ENCODE data around the gene WBP2.
"Not testable (repeated sequence)": the region's sequence is repeated elsewhere in the genome, so short reads cannot be mapped to it uniquely, and the experiment has no call there.

The WBP2 gene

DNA sequence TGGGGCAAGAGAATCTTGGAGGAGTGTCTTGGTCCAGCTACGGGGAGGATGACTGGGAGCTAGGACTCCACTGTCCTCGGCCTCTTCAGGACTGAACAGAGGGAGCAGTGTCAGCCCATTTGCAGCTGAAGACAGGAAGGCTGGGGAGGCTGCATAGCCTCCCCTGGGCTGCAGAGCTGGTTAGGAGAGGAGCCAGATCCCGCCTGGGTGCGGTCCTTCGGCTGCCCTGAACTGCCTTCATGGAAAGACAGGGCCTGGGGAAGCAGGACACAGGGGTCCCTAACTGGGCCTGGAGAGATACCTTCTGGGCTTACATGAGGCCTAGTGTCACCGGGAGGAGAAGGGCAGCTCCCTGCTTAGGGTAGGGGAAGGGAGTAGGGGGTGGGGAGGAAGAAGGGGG is 37.6 kb downstream of the WBP2 start:
- Histone ChIP-seq H3K9me3 (ENCODE audit: control insufficient read depth, insufficient read depth, low read length) (no peaks in the 10 kb centered on the region), H3K27ac (ENCODE audit: low read depth, low read length) (no peak overlapping the region), H3K4me1 (ENCODE audit: control insufficient read depth, insufficient read depth, low read length) (no peaks in the 10 kb centered on the region), H3K9ac (ENCODE audit: low read depth, low read length) (no peak overlapping the region), H3K36me3 (ENCODE audit: control insufficient read depth, insufficient read depth, low read length) (peaks cover 94% of the 10 kb centered on the region), H3K4me3 (ENCODE audit: low read depth, low read length) (no peak overlapping the region), H3K27me3 (ENCODE audit: control insufficient read depth, insufficient read depth, low read length) (no peaks in the 10 kb centered on the region)

GRCh38 chr17:75816693-75817092 is 38.4 kb downstream of the WBP2 start:
- H3K9me3 ChIP-seq (ENCODE audit: control insufficient read depth, insufficient read depth, low read length), result no peaks in the 10 kb centered on the region
- no peak overlapping the region for H3K9ac ChIP-seq (ENCODE audit: low read depth, low read length)
- peaks cover 94% of the 10 kb centered on the region for H3K36me3 ChIP-seq (ENCODE audit: control insufficient read depth, insufficient read depth, low read length)
- no peaks in the 10 kb centered on the region for H3K27me3 ChIP-seq (ENCODE audit: control insufficient read depth, insufficient read depth, low read length)
- no peak overlapping the region for H3K4me3 ChIP-seq (ENCODE audit: low read depth, low read length)
- H3K4me1 ChIP-seq (ENCODE audit: control insufficient read depth, insufficient read depth, low read length), result no peaks in the 10 kb centered on the region
- no peak overlapping the region for H3K27ac ChIP-seq (ENCODE audit: low read depth, low read length)

DNA sequence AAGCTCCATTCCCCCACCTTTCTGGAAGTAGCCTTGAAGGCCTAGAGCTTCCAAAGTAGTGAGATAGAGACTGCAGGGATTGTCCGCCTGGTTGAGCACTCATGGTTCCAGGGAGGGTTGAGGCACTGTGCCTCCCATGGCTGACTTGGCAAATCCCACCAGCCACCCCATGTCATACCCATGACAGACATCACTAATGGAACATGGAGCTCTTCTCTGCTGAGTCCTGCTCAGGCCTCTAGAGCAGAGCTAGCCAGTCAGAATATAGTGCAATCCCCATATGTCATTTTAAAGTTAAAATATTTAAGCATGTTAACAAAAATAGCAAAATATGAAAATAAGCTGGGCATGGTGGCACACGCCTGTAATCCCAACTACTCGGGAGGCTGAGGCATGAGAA is 39.7 kb downstream of the WBP2 start:
- H3K4me1 ChIP-seq (ENCODE audit: control insufficient read depth, insufficient read depth, low read length), result no peaks in the 10 kb centered on the region
- H3K4me3 ChIP-seq (ENCODE audit: low read depth, low read length), result no peak overlapping the region
- peaks cover 94% of the 10 kb centered on the region for H3K36me3 ChIP-seq (ENCODE audit: control insufficient read depth, insufficient read depth, low read length)
- no peaks in the 10 kb centered on the region for H3K9me3 ChIP-seq (ENCODE audit: control insufficient read depth, insufficient read depth, low read length)
- no peaks in the 10 kb centered on the region for H3K27me3 ChIP-seq (ENCODE audit: control insufficient read depth, insufficient read depth, low read length)
- no peak overlapping the region for H3K9ac ChIP-seq (ENCODE audit: low read depth, low read length)
- H3K27ac ChIP-seq (ENCODE audit: low read depth, low read length), result no peak overlapping the region

GRCh38 chr17:75814900-75815373 is 40.2 kb downstream of the WBP2 start:
- no peak overlapping the region for H3K27ac ChIP-seq (ENCODE audit: low read depth, low read length)
- H3K4me1 ChIP-seq (ENCODE audit: control insufficient read depth, insufficient read depth, low read length), result no peaks in the 10 kb centered on the region
- H3K4me3 ChIP-seq (ENCODE audit: low read depth, low read length), result no peak overlapping the region
- no peak overlapping the region for H3K9ac ChIP-seq (ENCODE audit: low read depth, low read length)
- H3K36me3 ChIP-seq (ENCODE audit: control insufficient read depth, insufficient read depth, low read length), result peaks cover 94% of the 10 kb centered on the region
- H3K9me3 ChIP-seq (ENCODE audit: control insufficient read depth, insufficient read depth, low read length), result no peaks in the 10 kb centered on the region
- no peaks in the 10 kb centered on the region for H3K27me3 ChIP-seq (ENCODE audit: control insufficient read depth, insufficient read depth, low read length)

- no peaks in the 10 kb centered on the region for H3K9me3 ChIP-seq (ENCODE audit: control insufficient read depth, insufficient read depth, low read length)
- no peak overlapping the region for H3K9ac ChIP-seq (ENCODE audit: low read depth, low read length)
- H3K4me3 ChIP-seq (ENCODE audit: low read depth, low read length), result no peak overlapping the region
- no peaks in the 10 kb centered on the region for H3K4me1 ChIP-seq (ENCODE audit: control insufficient read depth, insufficient read depth, low read length)
- H3K27me3 ChIP-seq (ENCODE audit: control insufficient read depth, insufficient read depth, low read length), result no peaks in the 10 kb centered on the region
- no peak overlapping the region for H3K27ac ChIP-seq (ENCODE audit: low read depth, low read length)
- H3K36me3 ChIP-seq (ENCODE audit: control insufficient read depth, insufficient read depth, low read length), result peaks cover 92% of the 10 kb centered on the region
Observed at GRCh38 chr17:75814021-75814395, 41.1 kb downstream of the WBP2 start.

- Histone ChIP-seq H3K4me1 (ENCODE audit: control insufficient read depth, insufficient read depth, low read length) (no peaks in the 10 kb centered on the region), H3K4me3 (ENCODE audit: low read depth, low read length) (no peak overlapping the region), H3K27me3 (ENCODE audit: control insufficient read depth, insufficient read depth, low read length) (no peaks in the 10 kb centered on the region), H3K36me3 (ENCODE audit: control insufficient read depth, insufficient read depth, low read length) (peaks cover 85% of the 10 kb centered on the region), H3K9ac (ENCODE audit: low read depth, low read length) (no peak overlapping the region), H3K27ac (ENCODE audit: low read depth, low read length) (no peak overlapping the region), H3K9me3 (ENCODE audit: control insufficient read depth, insufficient read depth, low read length) (no peaks in the 10 kb centered on the region)
Observed at GRCh38 chr17:75813081-75814020, 41.8 kb downstream of the WBP2 start.

DNA sequence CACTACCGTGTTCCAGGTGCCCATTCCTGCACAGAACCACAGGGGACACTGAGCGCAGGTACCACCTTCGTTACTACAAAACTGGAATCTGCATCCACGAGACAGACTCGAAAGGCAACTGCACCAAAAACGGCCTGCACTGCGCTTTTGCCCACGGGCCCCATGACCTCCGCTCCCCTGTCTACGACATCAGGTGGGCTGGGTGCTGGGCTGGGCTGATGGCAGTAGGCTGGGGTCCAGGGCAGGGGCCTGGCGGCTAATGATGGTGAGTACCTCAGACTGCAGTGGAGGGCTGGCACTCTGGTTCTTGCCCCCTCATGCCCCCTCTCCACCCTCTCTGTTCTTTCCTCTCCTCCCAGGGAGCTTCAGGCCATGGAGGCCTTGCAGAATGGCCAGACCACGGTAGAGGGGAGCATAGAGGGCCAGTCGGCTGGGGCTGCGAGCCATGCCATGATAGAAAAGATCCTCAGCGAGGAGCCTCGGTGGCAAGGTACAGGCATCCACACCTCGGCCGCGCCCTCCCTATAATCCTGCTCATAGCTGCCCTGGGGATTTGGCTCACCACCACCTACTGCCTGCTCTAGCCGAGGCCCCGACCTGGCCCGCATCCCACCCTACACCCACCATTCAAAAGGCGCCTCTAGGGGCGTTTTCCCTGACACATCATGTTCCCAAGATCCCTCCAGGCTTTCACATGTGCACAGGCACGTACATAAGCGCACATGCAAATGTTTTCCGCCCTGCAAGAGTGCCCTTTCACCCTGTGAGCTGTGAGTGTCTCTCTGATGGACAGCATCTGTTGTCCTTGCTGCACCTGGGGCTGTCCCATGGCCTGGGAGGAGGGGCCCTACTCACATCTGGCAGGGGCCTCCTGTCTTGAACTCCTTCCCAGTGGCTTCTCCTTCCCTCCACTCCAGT is 42.8 kb downstream of the WBP2 start:
- no peaks in the 10 kb centered on the region for H3K4me1 ChIP-seq (ENCODE audit: control insufficient read depth, insufficient read depth, low read length)
- H3K27ac ChIP-seq (ENCODE audit: low read depth, low read length), result no peak overlapping the region
- H3K4me3 ChIP-seq (ENCODE audit: low read depth, low read length), result no peak overlapping the region
- H3K9me3 ChIP-seq (ENCODE audit: control insufficient read depth, insufficient read depth, low read length), result no peaks in the 10 kb centered on the region
- no peak overlapping the region for H3K9ac ChIP-seq (ENCODE audit: low read depth, low read length)
- H3K36me3 ChIP-seq (ENCODE audit: control insufficient read depth, insufficient read depth, low read length), result peaks cover 79% of the 10 kb centered on the region
- no peaks in the 10 kb centered on the region for H3K27me3 ChIP-seq (ENCODE audit: control insufficient read depth, insufficient read depth, low read length)

DNA sequence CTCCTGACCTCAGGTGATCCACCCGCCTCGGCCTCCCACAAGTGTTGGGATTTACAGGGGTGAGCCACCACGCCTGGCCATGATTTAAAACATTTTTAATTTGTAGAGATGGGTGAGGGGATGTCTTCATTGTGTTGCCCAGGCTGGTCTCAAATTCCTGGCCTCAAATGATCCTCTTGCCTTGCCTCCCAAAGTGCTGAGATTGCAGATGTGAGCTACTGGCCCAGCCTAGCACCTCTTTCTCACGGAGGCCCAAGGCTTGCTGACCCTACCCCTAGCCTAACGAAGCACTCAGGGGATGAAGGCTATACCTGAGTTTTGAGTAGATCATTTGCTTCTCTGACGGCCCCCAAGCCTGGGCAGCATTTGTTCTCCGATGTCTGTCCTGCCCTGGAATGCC is 44.0 kb downstream of the WBP2 start:
- Histone ChIP-seq H3K9ac (ENCODE audit: low read depth, low read length) (no peak overlapping the region), H3K36me3 (ENCODE audit: control insufficient read depth, insufficient read depth, low read length) (peaks cover 68% of the 10 kb centered on the region)

DNA sequence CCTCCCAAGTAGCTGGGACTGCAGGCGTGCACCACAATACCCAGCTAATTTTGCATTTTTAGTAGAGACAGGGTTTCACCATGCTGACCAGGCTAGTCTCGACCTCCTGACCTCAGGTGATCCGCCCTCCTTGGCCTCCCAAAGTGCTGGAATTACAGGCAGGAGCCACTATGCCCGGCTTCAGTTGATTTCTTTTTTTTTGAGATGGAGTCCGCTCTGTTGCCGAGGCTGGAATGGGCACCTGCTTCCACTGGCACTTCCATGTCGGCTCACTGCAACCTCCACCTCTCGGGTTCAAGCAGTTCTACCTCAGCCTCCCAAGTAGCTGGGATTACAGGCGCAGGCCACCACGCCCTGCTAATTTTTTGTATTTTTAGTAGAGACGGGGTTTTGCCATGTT is 44.4 kb downstream of the WBP2 start:
- peaks cover 64% of the 10 kb centered on the region for H3K36me3 ChIP-seq (ENCODE audit: control insufficient read depth, insufficient read depth, low read length)
- H3K27ac ChIP-seq (ENCODE audit: low read depth, low read length); H3K9me3 ChIP-seq (ENCODE audit: control insufficient read depth, insufficient read depth, low read length); H3K4me3 ChIP-seq (ENCODE audit: low read depth, low read length); H3K27me3 ChIP-seq (ENCODE audit: control insufficient read depth, insufficient read depth, low read length); H3K4me1 ChIP-seq (ENCODE audit: control insufficient read depth, insufficient read depth, low read length); H3K9ac ChIP-seq (ENCODE audit: low read depth, low read length): not testable (repeated sequence)

More for the DNA sequence above, 44.0 kb downstream of the WBP2 start:
- H3K27ac ChIP-seq (ENCODE audit: low read depth, low read length), result no peak overlapping the region
- no peak overlapping the region for H3K4me3 ChIP-seq (ENCODE audit: low read depth, low read length)
- no peaks in the 10 kb centered on the region for H3K27me3 ChIP-seq (ENCODE audit: control insufficient read depth, insufficient read depth, low read length)
- H3K4me1 ChIP-seq (ENCODE audit: control insufficient read depth, insufficient read depth, low read length), result no peaks in the 10 kb centered on the region
- H3K9me3 ChIP-seq (ENCODE audit: control insufficient read depth, insufficient read depth, low read length), result no peaks in the 10 kb centered on the region

- H3K4me1 ChIP-seq (ENCODE audit: control insufficient read depth, insufficient read depth, low read length), result no peaks in the 10 kb centered on the region
- H3K9me3 ChIP-seq (ENCODE audit: control insufficient read depth, insufficient read depth, low read length), result no peaks in the 10 kb centered on the region
- no peak overlapping the region for H3K9ac ChIP-seq (ENCODE audit: low read depth, low read length)
- H3K36me3 ChIP-seq (ENCODE audit: control insufficient read depth, insufficient read depth, low read length), result peaks cover 60% of the 10 kb centered on the region
- H3K4me3 ChIP-seq (ENCODE audit: low read depth, low read length), result no peak overlapping the region
- H3K27ac ChIP-seq (ENCODE audit: low read depth, low read length), result no peak overlapping the region
- H3K27me3 ChIP-seq (ENCODE audit: control insufficient read depth, insufficient read depth, low read length), result no peaks in the 10 kb centered on the region
Observed at GRCh38 chr17:75810216-75810615, 44.9 kb downstream of the WBP2 start.
